HL-60 (cell line): Measurements from ENCODE around the gene TRAT1.

Experiments used
- DNase-seq, 2 experiments: peaks; one replicate each; pipeline ENCODE4 v3.0.0-alpha.2; 2010 to 2020; ENCODE audit warnings: low read depth in 1 of 2, low spot score in 1 of 2
- H3K27ac ChIP-seq: fragments of 250-450 bp; sonication (Bioruptor Pico); replicated peaks from 2 replicates; pipeline ENCODE4 v1.5.1; 2020; ENCODE audit warnings: mild to moderate bottlenecking, moderate library complexity
- H3K27me3 ChIP-seq: fragments of 250-450 bp; sonication (Bioruptor Pico); 2 replicates; pipeline ENCODE4 v1.5.1; 2021; ENCODE audit warnings: mild to moderate bottlenecking, moderate library complexity; ENCODE audit not compliant: insufficient read depth, poor library complexity, severe bottlenecking
- H3K4me3 ChIP-seq: replicated peaks from 2 replicates; pipeline ENCODE4 v1.5.1; 2011; ENCODE audit warnings: mild to moderate bottlenecking, control low read depth, low read length; ENCODE audit not compliant: insufficient read depth
- GABPA ChIP-seq: IDR thresholded peaks from 2 replicates; pipeline ENCODE4 v1.6.1; 2012; ENCODE audit warnings: low read depth
- POLR2AphosphoS5 ChIP-seq: IDR thresholded peaks from 2 replicates; pipeline ENCODE4 v1.6.1; 2012; ENCODE audit warnings: low read depth
- SPI1 ChIP-seq: IDR thresholded peaks from 2 replicates; pipeline ENCODE4 v1.6.1; 2012; ENCODE audit warnings: low read depth, mild to moderate bottlenecking, borderline replicate concordance
- long read RNA-seq: library from polyadenylated mRNA; unstranded; transcript quantifications from one replicate; pipeline ENCODE4 v2.0.0, GENCODE V29; 2020
- TF ChIP-seq, protein P1 (sequence below): IDR thresholded peaks from 2 replicates; pipeline ENCODE4 v1.6.1; 2012; ENCODE audit warnings: low read depth; ENCODE audit not compliant: insufficient replicate concordance
- TF ChIP-seq, protein P2 (sequence below): IDR thresholded peaks from one replicate; pipeline ENCODE4 v1.5.1; 2011; ENCODE audit warnings: low read length, control low read depth, inconsistent platforms; ENCODE audit not compliant: insufficient read depth

The TRAT1 gene, protein sequence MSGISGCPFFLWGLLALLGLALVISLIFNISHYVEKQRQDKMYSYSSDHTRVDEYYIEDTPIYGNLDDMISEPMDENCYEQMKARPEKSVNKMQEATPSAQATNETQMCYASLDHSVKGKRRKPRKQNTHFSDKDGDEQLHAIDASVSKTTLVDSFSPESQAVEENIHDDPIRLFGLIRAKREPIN
- long read RNA-seq, result 0 reads

DNA sequence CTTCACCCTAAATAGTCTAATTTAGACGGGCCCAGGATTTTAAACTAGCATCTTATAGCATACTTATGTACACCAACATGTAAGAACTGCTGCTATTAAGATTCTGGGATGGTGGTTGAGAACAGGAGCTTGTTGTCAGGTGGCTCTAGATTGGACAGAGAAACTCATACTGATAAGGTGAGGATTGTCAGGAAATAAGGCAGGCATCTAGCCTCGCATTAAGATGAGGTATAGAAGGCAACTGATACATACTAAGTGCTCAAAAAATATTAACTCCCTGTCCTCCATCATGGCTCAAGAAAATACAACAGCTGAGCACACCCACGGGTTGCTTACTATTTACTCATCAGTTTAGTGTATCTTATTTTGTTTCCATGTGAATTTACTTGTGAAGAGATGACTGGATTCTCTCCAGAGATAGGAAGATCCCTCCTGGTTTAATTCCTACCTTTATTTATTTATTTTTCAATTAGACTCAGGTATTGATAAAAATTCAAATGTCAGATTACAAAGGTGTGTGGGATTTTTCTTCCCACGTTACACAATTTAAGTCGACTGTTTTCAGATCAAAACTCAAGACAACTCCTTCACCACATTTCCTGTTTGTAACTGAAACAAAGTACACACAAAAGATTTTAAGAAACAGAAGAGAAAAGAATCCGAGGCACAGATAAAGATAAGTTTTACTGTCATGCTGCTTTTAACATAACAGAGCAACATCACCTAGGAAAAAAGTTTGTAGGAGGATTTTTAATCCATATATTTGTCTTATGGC lies at the start of gene TRAT1:
TSS of gene TRAT1 (plus strand) at position 664 of the 775 bp plus-strand sequence. CDS start 142 bp downstream, outside the sequence.
- no peak within 1 kb of the TSS for H3K27ac ChIP-seq
- H3K27me3 ChIP-seq, result no peaks in the 10 kb centered on the region
- no peak for DNase-seq
- H3K4me3 ChIP-seq, result no peak within 1 kb of the TSS
- TF ChIP-seq POLR2AphosphoS5, result no peak
- TF ChIP-seq GABPA, result no peak
- TF ChIP-seq SPI1, result no peak
- TF ChIP-seq, protein P1, sequence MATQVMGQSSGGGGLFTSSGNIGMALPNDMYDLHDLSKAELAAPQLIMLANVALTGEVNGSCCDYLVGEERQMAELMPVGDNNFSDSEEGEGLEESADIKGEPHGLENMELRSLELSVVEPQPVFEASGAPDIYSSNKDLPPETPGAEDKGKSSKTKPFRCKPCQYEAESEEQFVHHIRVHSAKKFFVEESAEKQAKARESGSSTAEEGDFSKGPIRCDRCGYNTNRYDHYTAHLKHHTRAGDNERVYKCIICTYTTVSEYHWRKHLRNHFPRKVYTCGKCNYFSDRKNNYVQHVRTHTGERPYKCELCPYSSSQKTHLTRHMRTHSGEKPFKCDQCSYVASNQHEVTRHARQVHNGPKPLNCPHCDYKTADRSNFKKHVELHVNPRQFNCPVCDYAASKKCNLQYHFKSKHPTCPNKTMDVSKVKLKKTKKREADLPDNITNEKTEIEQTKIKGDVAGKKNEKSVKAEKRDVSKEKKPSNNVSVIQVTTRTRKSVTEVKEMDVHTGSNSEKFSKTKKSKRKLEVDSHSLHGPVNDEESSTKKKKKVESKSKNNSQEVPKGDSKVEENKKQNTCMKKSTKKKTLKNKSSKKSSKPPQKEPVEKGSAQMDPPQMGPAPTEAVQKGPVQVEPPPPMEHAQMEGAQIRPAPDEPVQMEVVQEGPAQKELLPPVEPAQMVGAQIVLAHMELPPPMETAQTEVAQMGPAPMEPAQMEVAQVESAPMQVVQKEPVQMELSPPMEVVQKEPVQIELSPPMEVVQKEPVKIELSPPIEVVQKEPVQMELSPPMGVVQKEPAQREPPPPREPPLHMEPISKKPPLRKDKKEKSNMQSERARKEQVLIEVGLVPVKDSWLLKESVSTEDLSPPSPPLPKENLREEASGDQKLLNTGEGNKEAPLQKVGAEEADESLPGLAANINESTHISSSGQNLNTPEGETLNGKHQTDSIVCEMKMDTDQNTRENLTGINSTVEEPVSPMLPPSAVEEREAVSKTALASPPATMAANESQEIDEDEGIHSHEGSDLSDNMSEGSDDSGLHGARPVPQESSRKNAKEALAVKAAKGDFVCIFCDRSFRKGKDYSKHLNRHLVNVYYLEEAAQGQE, result no peak
- TF ChIP-seq, protein P2, sequence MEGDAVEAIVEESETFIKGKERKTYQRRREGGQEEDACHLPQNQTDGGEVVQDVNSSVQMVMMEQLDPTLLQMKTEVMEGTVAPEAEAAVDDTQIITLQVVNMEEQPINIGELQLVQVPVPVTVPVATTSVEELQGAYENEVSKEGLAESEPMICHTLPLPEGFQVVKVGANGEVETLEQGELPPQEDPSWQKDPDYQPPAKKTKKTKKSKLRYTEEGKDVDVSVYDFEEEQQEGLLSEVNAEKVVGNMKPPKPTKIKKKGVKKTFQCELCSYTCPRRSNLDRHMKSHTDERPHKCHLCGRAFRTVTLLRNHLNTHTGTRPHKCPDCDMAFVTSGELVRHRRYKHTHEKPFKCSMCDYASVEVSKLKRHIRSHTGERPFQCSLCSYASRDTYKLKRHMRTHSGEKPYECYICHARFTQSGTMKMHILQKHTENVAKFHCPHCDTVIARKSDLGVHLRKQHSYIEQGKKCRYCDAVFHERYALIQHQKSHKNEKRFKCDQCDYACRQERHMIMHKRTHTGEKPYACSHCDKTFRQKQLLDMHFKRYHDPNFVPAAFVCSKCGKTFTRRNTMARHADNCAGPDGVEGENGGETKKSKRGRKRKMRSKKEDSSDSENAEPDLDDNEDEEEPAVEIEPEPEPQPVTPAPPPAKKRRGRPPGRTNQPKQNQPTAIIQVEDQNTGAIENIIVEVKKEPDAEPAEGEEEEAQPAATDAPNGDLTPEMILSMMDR, result no peak

DNA sequence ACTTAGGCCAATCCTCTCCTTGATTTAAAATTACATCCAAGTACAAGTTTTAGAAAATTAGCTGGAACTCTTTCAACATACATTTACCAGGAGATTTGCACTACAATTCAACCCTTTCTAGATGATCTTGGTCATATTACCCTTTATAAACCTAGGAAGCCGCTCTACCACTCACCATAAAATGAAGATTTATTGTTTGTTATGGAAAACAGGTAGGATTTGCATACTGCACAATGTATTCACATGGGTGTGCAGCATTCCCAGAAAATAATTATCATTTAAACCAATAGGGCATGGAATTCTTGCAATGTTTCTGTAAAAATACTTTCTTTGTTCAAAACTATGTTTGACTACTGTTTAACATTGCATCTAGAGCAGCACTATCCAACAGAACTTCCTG lies 46.9 kb upstream of the TRAT1 start:
- Histone ChIP-seq H3K27me3 (no peaks in the 10 kb centered on the region), H3K4me3 (no peak overlapping the region), H3K27ac (no peak overlapping the region)
- DNase-seq, result no peak
- TF ChIP-seq SPI1, result no peak
- TF ChIP-seq GABPA, result no peak
- TF ChIP-seq, protein P2, result no peak
- TF ChIP-seq POLR2AphosphoS5, result no peak
- TF ChIP-seq, protein P1, result no peak

DNA sequence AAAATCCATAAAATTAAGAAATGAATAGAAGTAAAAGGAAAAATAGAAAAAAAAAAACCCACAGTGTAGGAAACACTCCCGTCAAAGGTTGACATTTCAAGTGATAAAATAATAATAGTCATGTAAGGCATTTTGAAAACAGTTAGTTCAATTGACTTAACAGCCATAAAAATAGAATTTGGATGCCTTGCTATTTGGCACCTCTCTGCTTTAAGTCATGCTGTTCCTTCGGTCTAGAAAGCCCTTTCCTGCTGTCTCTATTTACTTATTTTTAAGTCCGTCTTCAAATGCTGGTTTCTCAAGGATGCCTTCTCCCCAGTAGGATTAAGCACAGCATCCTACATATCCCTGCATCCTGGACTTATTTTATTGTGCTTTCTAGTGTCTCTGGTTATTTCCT lies 43.1 kb upstream of the TRAT1 start:
- Histone ChIP-seq H3K27ac (no peak overlapping the region), H3K27me3 (no peaks in the 10 kb centered on the region), H3K4me3 (no peak overlapping the region)
- TF ChIP-seq POLR2AphosphoS5 (no peak), GABPA (no peak), SPI1 (no peak)
- TF ChIP-seq, protein P1, result no peak
- TF ChIP-seq, protein P2, result no peak
- no peak for DNase-seq
